ENCODE measurements around the gene NAA80. TPM values are rescaled to one million over a fixed set of nuclear protein-coding genes. Genes with fewer than 3 reads are reported as not detected.

The NAA80 gene
- total and polyA plus RNA-seq, 10 of the 15 experiments (the other 5 are each of a cell fraction or from before 2014, with no cell fraction given) = 0.48 to 12.7 (median 6.7) TPM

GRCh38 chr3:50340448-50341329 is 41.5 kb upstream of the NAA80 start, which contains the start of gene RASSF1 (continued):
- TF ChIP-seq SMARCA5 (IDR thresholded peaks at IDR 0.05) (peak; percentile 74; the same call in 1 of the 2 replicates), LARP7 (IDR thresholded peaks at IDR 0.05) (peak; percentile 94), SRF (IDR thresholded peaks at IDR 0.05; ENCODE audit: low read depth in 2 of 2, low read length in 2 of 2) (peak in 1 of 2 experiments; percentile 86; a peak in 2 of 4 replicates), YY1 (IDR thresholded peaks at IDR 0.05; ENCODE audit: low read depth, low read length) (0 out of 2 replicates have a peak, but pooled peaks have one; percentile 8), ZNF217 (IDR thresholded peaks at IDR 0.05) (no peak), NBN (IDR thresholded peaks at IDR 0.05) (peak; percentile 45), SMAD5 (IDR thresholded peaks at IDR 0.05; ENCODE audit: low read depth) (no peak), TCF12 (IDR thresholded peaks at IDR 0.05; ENCODE audit: low read depth, low read length) (0 out of 2 replicates have a peak, but pooled peaks have one; percentile 2), MYC (IDR thresholded peaks at IDR 0.05; ENCODE audit: insufficient read depth, insufficient read length, insufficient replicate concordance, low read length, severe bottlenecking) (peak; percentile 91)
- TF ChIP-seq, protein P1, sequence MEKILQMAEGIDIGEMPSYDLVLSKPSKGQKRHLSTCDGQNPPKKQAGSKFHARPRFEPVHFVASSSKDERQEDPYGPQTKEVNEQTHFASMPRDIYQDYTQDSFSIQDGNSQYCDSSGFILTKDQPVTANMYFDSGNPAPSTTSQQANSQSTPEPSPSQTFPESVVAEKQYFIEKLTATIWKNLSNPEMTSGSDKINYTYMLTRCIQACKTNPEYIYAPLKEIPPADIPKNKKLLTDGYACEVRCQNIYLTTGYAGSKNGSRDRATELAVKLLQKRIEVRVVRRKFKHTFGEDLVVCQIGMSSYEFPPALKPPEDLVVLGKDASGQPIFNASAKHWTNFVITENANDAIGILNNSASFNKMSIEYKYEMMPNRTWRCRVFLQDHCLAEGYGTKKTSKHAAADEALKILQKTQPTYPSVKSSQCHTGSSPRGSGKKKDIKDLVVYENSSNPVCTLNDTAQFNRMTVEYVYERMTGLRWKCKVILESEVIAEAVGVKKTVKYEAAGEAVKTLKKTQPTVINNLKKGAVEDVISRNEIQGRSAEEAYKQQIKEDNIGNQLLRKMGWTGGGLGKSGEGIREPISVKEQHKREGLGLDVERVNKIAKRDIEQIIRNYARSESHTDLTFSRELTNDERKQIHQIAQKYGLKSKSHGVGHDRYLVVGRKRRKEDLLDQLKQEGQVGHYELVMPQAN (conservative IDR thresholded peaks at IDR 0.05) = peak; percentile 70; the same call in 1 of the 2 replicates

GRCh38 chr3:50340147-50340447 is 40.9 kb upstream of the NAA80 start:
- ChIA-PET RAD21 (ENCODE audit: unreplicated experiment) (interaction anchor here (1.3 kb wide), 1 partner anchor 10 kb away, joined by 3 read pairs; the partner anchor contains the start of gene NPRL2), POLR2A (interaction anchor here (0.6 to 7.0 kb wide), 5 partner anchors 10 to 229 kb away, joined by 3 to 84 read pairs (median 3); partner anchors contain the start of genes CYB561D2, HYAL3, NAA80 and NPRL2), CTCF (interaction anchor here (6.4 to 10.5 kb wide), 2 partner anchors 9 to 17 kb away, joined by 59 to 72 read pairs; partner anchors contain the start of genes CYB561D2, HYAL2 and NPRL2), SMC1A (ENCODE audit: uncharacterized antibody, unreplicated experiment) (interaction anchor here (1.1 kb wide), 1 partner anchor 11 kb away, joined by 3 read pairs; no protein-coding TSS in a partner anchor)
- H3K4me3 ChIP-seq = peak overlapping the region; percentile 96
- FAIRE-seq (no peak), ATAC-seq (no peak), DNase-seq (ENCODE audit: low read depth, low spot score) (no peak)
- H3K27ac ChIP-seq (ENCODE audit: control insufficient read depth, insufficient read depth) = peak overlapping the region; percentile 92
- peaks cover 54% of the 10 kb centered on the region for H3K79me2 ChIP-seq (ENCODE audit: control insufficient read depth, insufficient read depth, low read length)
- H3K36me3 ChIP-seq (ENCODE audit: control insufficient read depth in 2 of 2, insufficient read depth in 2 of 2, low read length in 1 of 2) = no peaks in the 10 kb centered on the region
- no peaks in the 10 kb centered on the region for H3K27me3 ChIP-seq (replicated peaks in 1 of 2; ENCODE audit: control insufficient read depth in 2 of 2, insufficient read depth in 2 of 2, low read length in 1 of 2)
- in situ Hi-C loops (cut with MboI) (no loop called here), intact Hi-C loops (cut with micrococcal nuclease; ENCODE audit: unreplicated experiment) (no loop called here)
- 12% methylated on average over 9 of the region's 9 CpGs for WGBS (ENCODE audit: insufficient coverage, insufficient replicate concordance, low lambda C conversion rate, missing lambda C conversion rate)
- no peaks in the 10 kb centered on the region; the same call in 1 of the 2 replicates for H3K4me1 ChIP-seq (ENCODE audit: control insufficient read depth, insufficient read depth, low read length)
- H3K9ac ChIP-seq (ENCODE audit: control insufficient read depth, insufficient read depth, low read length) = peak overlapping the region; percentile 86
- no peaks in the 10 kb centered on the region for H3K9me3 ChIP-seq (replicated peaks; ENCODE audit: control insufficient read depth, insufficient read depth, low read length)
- H2AFZ ChIP-seq (ENCODE audit: control insufficient read depth, low read depth, low read length) = peak overlapping the region; percentile 57
- H3K4me2 ChIP-seq (ENCODE audit: control insufficient read depth, insufficient read depth) = peak overlapping the region; percentile 75
- no peaks in the 10 kb centered on the region for H4K20me1 ChIP-seq (ENCODE audit: control insufficient read depth, insufficient read depth)
- BruUV-seq (replicated peaks) = no TSS peak
- no peak for TF ChIP-seq GABPA (IDR thresholded peaks at IDR 0.05; ENCODE audit: low read depth)
- TF ChIP-seq NRF1 (conservative IDR thresholded peaks at IDR 0.05; ENCODE audit: low read depth, low read length) = no peak
- TF ChIP-seq NFXL1 (IDR thresholded peaks at IDR 0.05; ENCODE audit: borderline replicate concordance) = no peak
- TF ChIP-seq ZNF592 (IDR thresholded peaks at IDR 0.05) = no peak
- no peak for TF ChIP-seq DPF2 (IDR thresholded peaks at IDR 0.05)
- TF ChIP-seq CBX3 (IDR thresholded peaks at IDR 0.05; ENCODE audit: borderline replicate concordance, low read depth) = no peak

Data from GM12878 (cell line).